Measurements from ENCODE around the gene BCL2L12. TPM values are rescaled to one million over a fixed set of nuclear protein-coding genes. Genes with fewer than 3 reads are reported as not detected.

BCL2L12 gene
- total RNA-seq, 1 donor from 2014 or later = 11.4 TPM

GRCh38 chr19:49690656-49691242 is 25.0 kb downstream of the BCL2L12 start, which contains the start of gene CPT1C:
Gene CPT1C, plus strand, starts transcription at chr19:49691116. Its CDS starts 1,137 bp downstream, at chr19:49692253.
- Histone ChIP-seq H3K27ac (replicated peaks) (peak within 1 kb of the TSS; percentile 81), H3K4me1 (peaks cover 57% of the 10 kb centered on the region), H3K4me3 (peak within 1 kb of the TSS; percentile 67), H3K27me3 (ENCODE audit: low read depth) (peaks cover 11% of the 10 kb centered on the region), H3K36me3 (peaks cover 24% of the 10 kb centered on the region), H3K9me3 (replicated peaks) (no peaks in the 10 kb centered on the region)
- peak; percentile 83 for DNase-seq
- intact Hi-C loops (cut with micrococcal nuclease) = no loop called here
- TF ChIP-seq, protein P1, sequence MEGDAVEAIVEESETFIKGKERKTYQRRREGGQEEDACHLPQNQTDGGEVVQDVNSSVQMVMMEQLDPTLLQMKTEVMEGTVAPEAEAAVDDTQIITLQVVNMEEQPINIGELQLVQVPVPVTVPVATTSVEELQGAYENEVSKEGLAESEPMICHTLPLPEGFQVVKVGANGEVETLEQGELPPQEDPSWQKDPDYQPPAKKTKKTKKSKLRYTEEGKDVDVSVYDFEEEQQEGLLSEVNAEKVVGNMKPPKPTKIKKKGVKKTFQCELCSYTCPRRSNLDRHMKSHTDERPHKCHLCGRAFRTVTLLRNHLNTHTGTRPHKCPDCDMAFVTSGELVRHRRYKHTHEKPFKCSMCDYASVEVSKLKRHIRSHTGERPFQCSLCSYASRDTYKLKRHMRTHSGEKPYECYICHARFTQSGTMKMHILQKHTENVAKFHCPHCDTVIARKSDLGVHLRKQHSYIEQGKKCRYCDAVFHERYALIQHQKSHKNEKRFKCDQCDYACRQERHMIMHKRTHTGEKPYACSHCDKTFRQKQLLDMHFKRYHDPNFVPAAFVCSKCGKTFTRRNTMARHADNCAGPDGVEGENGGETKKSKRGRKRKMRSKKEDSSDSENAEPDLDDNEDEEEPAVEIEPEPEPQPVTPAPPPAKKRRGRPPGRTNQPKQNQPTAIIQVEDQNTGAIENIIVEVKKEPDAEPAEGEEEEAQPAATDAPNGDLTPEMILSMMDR (IDR thresholded peaks at IDR 0.05; ENCODE audit: borderline replicate concordance) = no peak

GRCh38 chr19:49691243-49692146 is 25.8 kb downstream of the BCL2L12 start:
- H3K4me1 ChIP-seq = peaks cover 49% of the 10 kb centered on the region
- intact Hi-C loops (cut with micrococcal nuclease) = no loop called here
- TF ChIP-seq, protein P1 (IDR thresholded peaks at IDR 0.05; ENCODE audit: borderline replicate concordance) = no peak
- peak; percentile 68 for DNase-seq
- no peaks in the 10 kb centered on the region for H3K9me3 ChIP-seq (replicated peaks)
- H3K27ac ChIP-seq (replicated peaks) = peak overlapping the region; percentile 81
- H3K4me3 ChIP-seq = peak overlapping the region; percentile 67
- peaks cover 17% of the 10 kb centered on the region for H3K36me3 ChIP-seq
- peaks cover 11% of the 10 kb centered on the region for H3K27me3 ChIP-seq (ENCODE audit: low read depth)

GRCh38 chr19:49692147-49692506 is 26.4 kb downstream of the BCL2L12 start:
- Histone ChIP-seq H3K36me3 (peaks cover 12% of the 10 kb centered on the region), H3K4me3 (no peak overlapping the region), H3K4me1 (peaks cover 45% of the 10 kb centered on the region), H3K27me3 (ENCODE audit: low read depth) (peaks cover 11% of the 10 kb centered on the region), H3K9me3 (replicated peaks) (no peaks in the 10 kb centered on the region), H3K27ac (replicated peaks) (no peak overlapping the region)
- DNase-seq = no peak
- intact Hi-C loops (cut with micrococcal nuclease) = no loop called here
- TF ChIP-seq, protein P1 (IDR thresholded peaks at IDR 0.05; ENCODE audit: borderline replicate concordance) = no peak

DNA sequence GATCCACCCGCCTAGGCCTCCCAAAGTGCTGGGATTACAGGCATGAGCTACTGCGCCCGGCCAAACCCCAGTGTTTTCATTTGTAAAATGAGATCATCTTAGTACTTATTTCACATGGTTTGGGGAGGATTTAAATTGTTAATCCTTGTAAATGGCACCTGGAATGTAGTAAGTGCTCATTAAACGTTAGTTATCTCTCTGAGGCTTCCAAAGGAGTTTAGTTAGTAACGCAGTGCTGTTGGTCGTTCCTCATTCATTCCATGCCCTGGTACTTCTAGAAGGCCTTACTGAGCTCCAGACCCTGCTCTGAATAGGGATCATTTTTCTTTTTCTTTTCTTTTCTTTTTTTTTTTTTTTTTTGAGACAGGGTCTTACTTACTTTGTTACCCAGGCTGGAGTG is 30.4 kb downstream of the BCL2L12 start:
- no peaks in the 10 kb centered on the region for H3K9me3 ChIP-seq (replicated peaks)
- intact Hi-C loops (cut with micrococcal nuclease) = no loop called here
- no peak overlapping the region for H3K27ac ChIP-seq (replicated peaks)
- no peak overlapping the region for H3K4me3 ChIP-seq
- no peaks in the 10 kb centered on the region for H3K36me3 ChIP-seq
- H3K4me1 ChIP-seq = peaks cover 7% of the 10 kb centered on the region
- TF ChIP-seq, protein P1 (IDR thresholded peaks at IDR 0.05; ENCODE audit: borderline replicate concordance) = no peak
- no peak for DNase-seq
- H3K27me3 ChIP-seq (ENCODE audit: low read depth) = peaks cover 11% of the 10 kb centered on the region

DNA sequence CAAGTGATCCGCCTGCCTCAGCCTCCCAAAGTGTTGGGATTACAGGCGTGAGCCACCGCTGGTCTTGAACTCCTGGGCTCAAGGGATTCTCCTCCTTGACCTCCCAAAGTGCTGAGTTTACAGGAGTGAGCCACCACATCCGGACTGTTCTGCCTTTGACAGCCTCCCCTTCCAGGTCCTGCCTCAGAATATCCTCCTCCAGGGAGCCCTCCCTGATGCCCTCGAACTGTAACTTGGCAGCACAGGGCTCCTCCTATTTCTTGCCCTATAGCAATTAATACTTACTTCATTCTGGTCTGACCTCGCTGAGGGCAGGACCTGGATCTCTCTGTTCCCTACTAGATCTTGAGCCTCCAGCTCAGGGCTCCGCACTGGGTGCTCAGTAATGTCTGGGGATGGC is 31.1 kb downstream of the BCL2L12 start:
- TF ChIP-seq, protein P1 (IDR thresholded peaks at IDR 0.05; ENCODE audit: borderline replicate concordance) = no peak
- peaks cover 16% of the 10 kb centered on the region for H3K27me3 ChIP-seq (ENCODE audit: low read depth)
- H3K9me3 ChIP-seq (replicated peaks) = no peaks in the 10 kb centered on the region
- no peaks in the 10 kb centered on the region for H3K36me3 ChIP-seq
- intact Hi-C loops (cut with micrococcal nuclease) = no loop called here
- no peaks in the 10 kb centered on the region for H3K4me1 ChIP-seq
- H3K4me3 ChIP-seq = no peak overlapping the region
- DNase-seq = no peak
- H3K27ac ChIP-seq (replicated peaks) = no peak overlapping the region
